ENCODE data around the gene GKN1.

GKN1 gene

GRCh38 chr2:68961380-68961779, 13.1 kb upstream of the GKN1 start:
- no peak for DNase-seq (ENCODE audit: low spot score)

GRCh38 chr2:68964282-68964681, 10.2 kb upstream of the GKN1 start:
- DNase-seq (ENCODE audit: low spot score): no peak

GRCh38 chr2:68968221-68968620, 6.2 kb upstream of the GKN1 start:
- DNase-seq (ENCODE audit: low spot score): no peak

- DNase-seq (ENCODE audit: low spot score): no peak
Observed at GRCh38 chr2:68969736-68970490, 4.5 kb upstream of the GKN1 start.

GRCh38 chr2:68970566-68971265, 3.7 kb upstream of the GKN1 start:
- no peak for DNase-seq (ENCODE audit: low spot score)

- DNase-seq (ENCODE audit: low spot score): peak; percentile 14
Observed at GRCh38 chr2:68971591-68972231, 2.7 kb upstream of the GKN1 start.

GRCh38 chr2:68974946-68975665, 670 bp downstream of the GKN1 start:
- no peak for DNase-seq (ENCODE audit: low spot score)

GRCh38 chr2:68975844-68976243, 1.4 kb downstream of the GKN1 start:
- no peak for DNase-seq (ENCODE audit: low spot score)

- no peak for DNase-seq (ENCODE audit: low spot score)
Observed at GRCh38 chr2:68977453-68977852, 3.0 kb downstream of the GKN1 start.

- no peak for DNase-seq (ENCODE audit: low spot score)
Observed at GRCh38 chr2:68978098-68978497, 3.7 kb downstream of the GKN1 start.

GRCh38 chr2:68980956-68981355, 6.5 kb downstream of the GKN1 start:
- DNase-seq (ENCODE audit: low spot score): no peak

- DNase-seq (ENCODE audit: low spot score): no peak
Observed at GRCh38 chr2:68987021-68987503, 12.6 kb downstream of the GKN1 start.

GRCh38 chr2:68989035-68989434, 14.6 kb downstream of the GKN1 start:
- DNase-seq (ENCODE audit: low spot score): no peak

GRCh38 chr2:68992341-68992740, 17.9 kb downstream of the GKN1 start:
- DNase-seq (ENCODE audit: low spot score): no peak

- DNase-seq (ENCODE audit: low spot score): no peak
Observed at GRCh38 chr2:68992933-68993332, 18.5 kb downstream of the GKN1 start.

- no peak for DNase-seq (ENCODE audit: low spot score)
Observed at GRCh38 chr2:68993660-68994059, 19.2 kb downstream of the GKN1 start.

GRCh38 chr2:68994864-68995263, 20.4 kb downstream of the GKN1 start:
- DNase-seq (ENCODE audit: low spot score): no peak

- DNase-seq (ENCODE audit: low spot score): no peak
Observed at GRCh38 chr2:68995916-68996315, 21.5 kb downstream of the GKN1 start.

GRCh38 chr2:68997401-68997800, 23.0 kb downstream of the GKN1 start:
- no peak for DNase-seq (ENCODE audit: low spot score)

GRCh38 chr2:69001879-69002278, 27.4 kb downstream of the GKN1 start:
- no peak for DNase-seq (ENCODE audit: low spot score)

- DNase-seq (ENCODE audit: low spot score): no peak
Observed at GRCh38 chr2:69003731-69004130, 29.3 kb downstream of the GKN1 start.

GRCh38 chr2:69007169-69007568, 32.7 kb downstream of the GKN1 start:
- no peak for DNase-seq (ENCODE audit: low spot score)

Measured in activated CD4-positive, alpha-beta T cell treated with anti-CD3 and anti-CD28 coated beads, Interleukin-2, Interleukin-4, amounts not matched to agents 100 ng/mL and 50 ng/mL, durations not matched to agents 16 hours and 8 hours (primary cell).